ENCODE measurements around the gene SLC9C2.

GRCh38 chr1:173489929-173490328 is 112.9 kb downstream of the SLC9C2 start:
- TF ChIP-seq POLR2A (IDR thresholded peaks at IDR 0.05) (no peak), CTCF (IDR thresholded peaks at IDR 0.05) (no peak)
